ENCODE data around the gene SRD5A2.

GRCh38 chr2:31535768-31536167 lies 45.0 kb downstream of the SRD5A2 start:
- TF ChIP-seq POLR2A (IDR thresholded peaks at IDR 0.05), result no peak
- TF ChIP-seq, protein P1, sequence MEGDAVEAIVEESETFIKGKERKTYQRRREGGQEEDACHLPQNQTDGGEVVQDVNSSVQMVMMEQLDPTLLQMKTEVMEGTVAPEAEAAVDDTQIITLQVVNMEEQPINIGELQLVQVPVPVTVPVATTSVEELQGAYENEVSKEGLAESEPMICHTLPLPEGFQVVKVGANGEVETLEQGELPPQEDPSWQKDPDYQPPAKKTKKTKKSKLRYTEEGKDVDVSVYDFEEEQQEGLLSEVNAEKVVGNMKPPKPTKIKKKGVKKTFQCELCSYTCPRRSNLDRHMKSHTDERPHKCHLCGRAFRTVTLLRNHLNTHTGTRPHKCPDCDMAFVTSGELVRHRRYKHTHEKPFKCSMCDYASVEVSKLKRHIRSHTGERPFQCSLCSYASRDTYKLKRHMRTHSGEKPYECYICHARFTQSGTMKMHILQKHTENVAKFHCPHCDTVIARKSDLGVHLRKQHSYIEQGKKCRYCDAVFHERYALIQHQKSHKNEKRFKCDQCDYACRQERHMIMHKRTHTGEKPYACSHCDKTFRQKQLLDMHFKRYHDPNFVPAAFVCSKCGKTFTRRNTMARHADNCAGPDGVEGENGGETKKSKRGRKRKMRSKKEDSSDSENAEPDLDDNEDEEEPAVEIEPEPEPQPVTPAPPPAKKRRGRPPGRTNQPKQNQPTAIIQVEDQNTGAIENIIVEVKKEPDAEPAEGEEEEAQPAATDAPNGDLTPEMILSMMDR (IDR thresholded peaks at IDR 0.05), result no peak
